Stomach (tissue), 4 donors: Measurements from ENCODE around the gene DCTN5.

Experiments
- CTCF ChIP-seq, 7 experiments: fragments of 450-650 bp in 4 of 7; fragments of 200-600 bp in 3 of 7; sonication (generic) in 3 of 7; IDR thresholded peaks; one replicate each; pipeline ENCODE4 v1.5.1; 2016 to 2019; ENCODE audit warnings: antibody characterized with exemption in 7 of 7, control low read depth in 2 of 7, mild to moderate bottlenecking in 1 of 7
- EP300 ChIP-seq: sonication (generic); formaldehyde crosslinking; IDR thresholded peaks from one replicate; pipeline ENCODE4 v1.6.1; 2017; ENCODE audit warnings: antibody characterized with exemption
- POLR2A ChIP-seq, 4 donors: fragments of 450-650 bp; IDR thresholded peaks; one replicate each; pipeline ENCODE4 v1.6.1; 2016; ENCODE audit warnings: antibody characterized with exemption in 4 of 4, control low read depth in 2 of 4, mild to moderate bottlenecking in 1 of 4, moderate library complexity in 1 of 4
- POLR2AphosphoS5 ChIP-seq, 3 donors: sonication (generic); formaldehyde crosslinking; IDR thresholded peaks; one replicate each; pipeline ENCODE4 v1.6.1; 2016; ENCODE audit warnings: antibody characterized with exemption in 3 of 3

GRCh38 chr16:23663918-23664317 is 22.7 kb downstream of the DCTN5 start:
- TF ChIP-seq EP300 (no peak), POLR2A (IDR thresholded peaks at IDR 0.05) (no peak), CTCF (IDR thresholded peaks at IDR 0.05) (no peak), POLR2AphosphoS5 (IDR thresholded peaks at IDR 0.05) (no peak)
